ENCODE data around the gene BAIAP3. TPM values are rescaled to one million over a fixed set of nuclear protein-coding genes. Genes with fewer than 3 reads are reported as not detected.

Gene BAIAP3
- total RNA-seq, 4 donors from 2014 or later, result 0.05 to 4.4 (median 2.5) TPM

DNA sequence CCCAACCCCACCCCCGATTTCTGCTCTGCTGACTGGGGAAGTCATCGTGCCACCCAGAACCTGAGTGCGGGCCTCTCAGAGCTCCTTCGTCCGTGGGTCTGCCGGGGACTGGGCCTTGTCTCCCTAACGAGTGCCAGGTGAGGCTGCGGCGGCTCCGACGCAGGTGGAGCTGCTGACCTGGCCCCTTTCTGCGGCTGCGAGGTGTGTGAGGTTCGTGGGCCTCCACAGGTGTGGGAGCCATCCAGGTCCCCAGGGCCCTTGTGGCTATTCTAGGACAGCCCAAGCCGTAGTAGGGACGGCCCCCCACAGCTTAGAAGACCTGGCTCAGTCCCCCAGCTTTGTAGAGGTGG lies 21.0 kb upstream of the BAIAP3 start:
- DNase-seq (no peak), ATAC-seq (no peak)
- H3K27me3 ChIP-seq, result no peaks in the 10 kb centered on the region
- intact Hi-C loops (cut with DNase I; ENCODE audit: low total_unique reads) (no loop called here), in situ Hi-C loops (cut with MboI; ENCODE audit: low sequenced_read_pairs in 4 of 4) (no loop called here)
- peaks cover 30 to 44% of the 10 kb centered on the region in 2 donors for H3K4me1 ChIP-seq
- no peaks in the 10 kb centered on the region for H3K9me3 ChIP-seq
- no peak overlapping the region for H3K4me3 ChIP-seq
- H3K27ac ChIP-seq, result peak overlapping the region in 3 of 4 donors; percentile 51 to 98 (median 56)
- peaks cover 0 to 37% of the 10 kb centered on the region in 2 donors for H3K36me3 ChIP-seq
- TF ChIP-seq, protein P1, sequence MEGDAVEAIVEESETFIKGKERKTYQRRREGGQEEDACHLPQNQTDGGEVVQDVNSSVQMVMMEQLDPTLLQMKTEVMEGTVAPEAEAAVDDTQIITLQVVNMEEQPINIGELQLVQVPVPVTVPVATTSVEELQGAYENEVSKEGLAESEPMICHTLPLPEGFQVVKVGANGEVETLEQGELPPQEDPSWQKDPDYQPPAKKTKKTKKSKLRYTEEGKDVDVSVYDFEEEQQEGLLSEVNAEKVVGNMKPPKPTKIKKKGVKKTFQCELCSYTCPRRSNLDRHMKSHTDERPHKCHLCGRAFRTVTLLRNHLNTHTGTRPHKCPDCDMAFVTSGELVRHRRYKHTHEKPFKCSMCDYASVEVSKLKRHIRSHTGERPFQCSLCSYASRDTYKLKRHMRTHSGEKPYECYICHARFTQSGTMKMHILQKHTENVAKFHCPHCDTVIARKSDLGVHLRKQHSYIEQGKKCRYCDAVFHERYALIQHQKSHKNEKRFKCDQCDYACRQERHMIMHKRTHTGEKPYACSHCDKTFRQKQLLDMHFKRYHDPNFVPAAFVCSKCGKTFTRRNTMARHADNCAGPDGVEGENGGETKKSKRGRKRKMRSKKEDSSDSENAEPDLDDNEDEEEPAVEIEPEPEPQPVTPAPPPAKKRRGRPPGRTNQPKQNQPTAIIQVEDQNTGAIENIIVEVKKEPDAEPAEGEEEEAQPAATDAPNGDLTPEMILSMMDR (IDR thresholded peaks at IDR 0.05 in 4 of 5, conservative IDR thresholded peaks at IDR 0.05 in 1 of 5), result no peak
- TF ChIP-seq POLR2A (IDR thresholded peaks at IDR 0.05), result no peak

DNA sequence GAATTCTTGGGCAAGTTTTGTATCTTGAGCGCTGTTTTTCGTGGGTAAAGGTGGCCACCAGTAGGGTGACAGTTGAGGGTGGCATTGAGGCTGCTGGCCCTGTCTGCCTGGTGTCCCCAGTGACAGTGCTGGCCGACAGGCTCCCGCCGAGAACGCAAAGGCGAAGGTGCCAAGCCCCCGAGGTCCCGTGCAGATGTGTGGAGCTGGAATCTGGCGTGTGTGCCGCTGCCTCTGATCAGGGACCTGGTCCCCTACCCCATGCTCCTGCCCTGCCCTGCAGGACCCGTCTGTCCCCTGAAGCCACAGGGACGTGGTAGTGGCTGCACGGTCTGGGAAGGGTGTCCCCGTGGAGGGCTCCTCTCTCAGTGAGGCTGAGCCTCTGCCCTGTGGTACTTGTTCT lies 20.5 kb upstream of the BAIAP3 start:
- TF ChIP-seq, protein P1 (IDR thresholded peaks at IDR 0.05 in 4 of 5, conservative IDR thresholded peaks at IDR 0.05 in 1 of 5), result no peak
- no peak for TF ChIP-seq POLR2A (IDR thresholded peaks at IDR 0.05)
- H3K27ac ChIP-seq, result peak overlapping the region in 1 of 4 donors; percentile 56
- H3K27me3 ChIP-seq, result no peaks in the 10 kb centered on the region
- ATAC-seq (no peak), DNase-seq (no peak)
- intact Hi-C loops (cut with DNase I; ENCODE audit: low total_unique reads), result no loop called here
- no peaks in the 10 kb centered on the region for H3K9me3 ChIP-seq
- peaks cover 30 to 44% of the 10 kb centered on the region in 2 donors for H3K4me1 ChIP-seq
- H3K4me3 ChIP-seq, result no peak overlapping the region
- peaks cover 0 to 41% of the 10 kb centered on the region in 2 donors for H3K36me3 ChIP-seq
- in situ Hi-C loops (cut with MboI; ENCODE audit: low sequenced_read_pairs in 4 of 4), result no loop called here

DNA sequence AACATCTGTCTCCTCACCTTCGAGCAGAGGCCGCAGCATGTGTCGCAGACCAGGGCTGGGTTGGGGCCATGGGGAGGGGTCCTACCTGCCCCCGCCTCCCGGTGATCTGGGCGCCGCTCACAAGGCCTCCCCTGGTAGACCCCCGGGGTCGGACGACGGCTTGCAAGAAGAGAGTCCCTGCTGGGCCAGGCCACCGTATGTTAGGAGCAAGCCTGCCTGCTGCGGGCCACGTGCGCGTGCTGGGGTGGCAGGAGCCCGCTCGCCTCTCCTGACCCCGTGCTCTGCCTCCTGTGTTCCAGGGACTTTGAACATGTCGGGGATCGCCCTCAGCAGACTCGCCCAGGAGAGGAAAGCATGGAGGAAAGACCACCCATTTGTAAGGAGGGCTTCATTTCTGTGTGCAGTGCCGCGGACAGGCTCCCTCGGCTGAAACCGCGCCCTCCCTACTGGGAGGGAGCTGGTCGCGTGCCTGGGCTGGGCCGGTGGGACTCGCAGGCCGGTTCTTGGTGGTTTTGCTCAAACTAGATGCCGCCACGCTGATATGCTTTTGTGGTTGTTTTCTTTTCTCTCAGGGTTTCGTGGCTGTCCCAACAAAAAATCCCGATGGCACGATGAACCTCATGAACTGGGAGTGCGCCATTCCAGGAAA lies 19.6 kb upstream of the BAIAP3 start:
- ATAC-seq, result no peak
- TF ChIP-seq, protein P1 (IDR thresholded peaks at IDR 0.05 in 4 of 5, conservative IDR thresholded peaks at IDR 0.05 in 1 of 5), result no peak
- TF ChIP-seq POLR2A (IDR thresholded peaks at IDR 0.05), result no peak
- intact Hi-C loops (cut with DNase I; ENCODE audit: low total_unique reads) (no loop called here), in situ Hi-C loops (cut with MboI; ENCODE audit: low sequenced_read_pairs in 4 of 4) (no loop called here)
- no peaks in the 10 kb centered on the region for H3K27me3 ChIP-seq
- H3K4me3 ChIP-seq, result no peak overlapping the region
- H3K4me1 ChIP-seq, result peaks cover 30 to 41% of the 10 kb centered on the region in 2 donors
- H3K9me3 ChIP-seq, result no peaks in the 10 kb centered on the region
- DNase-seq, result no peak
- H3K36me3 ChIP-seq, result peaks cover 0 to 51% of the 10 kb centered on the region in 2 donors
- no peak overlapping the region for H3K27ac ChIP-seq

DNA sequence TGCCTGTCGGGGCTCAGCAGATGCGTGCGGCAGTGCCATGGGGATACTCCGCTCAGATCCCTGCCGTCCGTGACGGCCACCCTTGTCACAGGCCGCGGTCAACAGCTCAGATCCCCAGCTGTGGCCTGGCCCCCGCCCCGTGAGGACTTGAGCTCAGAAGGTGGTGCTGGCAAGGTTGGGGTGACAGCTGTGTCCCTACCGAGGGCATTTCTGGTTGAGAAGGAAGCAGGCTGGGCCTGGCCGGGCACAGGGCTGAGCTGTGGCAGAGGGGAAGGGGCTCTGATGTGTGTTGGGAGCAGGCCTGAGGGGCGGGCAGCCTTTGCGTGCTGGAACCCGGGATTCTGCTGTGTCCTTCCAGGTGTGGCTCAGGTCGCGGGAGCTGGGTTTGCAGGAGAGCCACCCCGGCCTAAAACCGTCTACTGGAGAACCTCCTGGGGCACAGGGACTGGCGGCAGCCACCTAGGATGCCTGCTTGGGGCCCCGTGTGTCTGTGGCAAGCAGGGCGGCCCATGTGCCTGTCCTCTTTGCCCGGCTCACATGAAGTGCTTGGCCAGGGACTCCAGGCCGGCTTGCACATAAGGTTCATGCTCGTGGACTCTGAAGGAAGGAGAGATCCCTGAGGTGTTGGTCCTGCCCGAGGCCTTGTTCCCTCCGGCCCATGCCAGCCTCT lies 18.9 kb upstream of the BAIAP3 start:
- intact Hi-C loops (cut with DNase I; ENCODE audit: low total_unique reads), result no loop called here
- Histone ChIP-seq H3K36me3 (peaks cover 0 to 58% of the 10 kb centered on the region in 2 donors), H3K4me1 (peaks cover 30 to 41% of the 10 kb centered on the region in 2 donors), H3K27me3 (no peaks in the 10 kb centered on the region), H3K27ac (no peak overlapping the region), H3K9me3 (no peaks in the 10 kb centered on the region), H3K4me3 (no peak overlapping the region)
- ATAC-seq (no peak), DNase-seq (no peak)
- in situ Hi-C loops (cut with MboI; ENCODE audit: low sequenced_read_pairs in 4 of 4), result no loop called here
- no peak for TF ChIP-seq POLR2A (IDR thresholded peaks at IDR 0.05)
- TF ChIP-seq, protein P1 (IDR thresholded peaks at IDR 0.05 in 4 of 5, conservative IDR thresholded peaks at IDR 0.05 in 1 of 5), result no peak
